Ectodermal cell (in vitro differentiated cells): ENCODE data around the gene GLP1R.

ENCODE experiments used
- H3K27ac ChIP-seq: 2 replicates; pipeline ENCODE4 v1.7.0; 2013; ENCODE audit warnings: mild to moderate bottlenecking, low read depth, low read length; ENCODE audit not compliant: insufficient read depth, poor library complexity, severe bottlenecking
- H3K27me3 ChIP-seq: 2 replicates; pipeline ENCODE4 v1.7.0; 2013; ENCODE audit warnings: mild to moderate bottlenecking, low read length; ENCODE audit not compliant: insufficient read depth, control insufficient read depth, poor library complexity, severe bottlenecking
- H3K36me3 ChIP-seq: one replicate; pipeline ENCODE4 v1.7.0; 2013; ENCODE audit warnings: low read length; ENCODE audit not compliant: control insufficient read depth, insufficient read depth
- H3K4me1 ChIP-seq: one replicate; pipeline ENCODE4 v1.7.0; 2013; ENCODE audit warnings: low read length; ENCODE audit not compliant: control insufficient read depth, insufficient read depth
- H3K4me3 ChIP-seq: 2 replicates; pipeline ENCODE4 v1.7.0; 2013; ENCODE audit warnings: low read depth, low read length, control low read depth; ENCODE audit not compliant: insufficient read depth
- H3K9me3 ChIP-seq: 2 replicates; pipeline ENCODE4 v1.7.0; 2013; ENCODE audit warnings: mild to moderate bottlenecking, low read length, moderate library complexity; ENCODE audit not compliant: control insufficient read depth
- WGBS, 2 experiments: methylation state at CpG; one replicate each; pipeline ENCODE4 v1.1.7; 2013; ENCODE audit warnings: missing lambda C conversion rate in 2 of 2; 5-methylcytosine and 5-hydroxymethylcytosine counted together

Gene GLP1R

GRCh38 chr6:39041072-39041471 is 7.5 kb upstream of the GLP1R start:
- Histone ChIP-seq H3K4me1 (no peaks in the 10 kb centered on the region), H3K9me3 (no peaks in the 10 kb centered on the region), H3K27me3 (peaks cover 4% of the 10 kb centered on the region), H3K4me3 (no peak overlapping the region), H3K36me3 (no peaks in the 10 kb centered on the region), H3K27ac (no peak overlapping the region)
- 89 to 100% methylated on average over 1 to 2 of the region's 2 CpGs for WGBS, 2 experiments

DNA sequence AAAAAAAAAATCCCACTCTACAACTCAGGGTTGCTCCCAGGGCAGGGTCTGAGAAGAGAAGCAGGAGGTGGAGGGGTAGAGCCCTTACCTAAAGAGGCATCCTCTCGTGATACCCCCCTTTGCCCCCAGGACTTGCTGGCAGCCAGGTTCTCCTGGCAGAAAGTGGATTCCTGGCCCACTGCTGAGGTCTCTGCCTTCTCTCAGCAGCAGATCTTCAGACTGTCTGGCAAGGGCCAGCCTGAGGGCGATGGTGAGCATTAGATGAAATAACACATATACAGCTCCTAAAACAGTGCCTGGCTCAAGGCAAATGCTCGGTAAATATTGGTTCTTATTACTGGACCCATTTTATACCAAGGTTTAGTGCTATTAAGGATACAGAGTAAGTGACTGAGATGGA is 4.8 kb upstream of the GLP1R start:
- H3K27ac ChIP-seq: no peak overlapping the region

GRCh38 chr6:39044181-39044580 is 4.4 kb upstream of the GLP1R start:
- H3K27ac ChIP-seq: no peak overlapping the region
- peaks cover 34% of the 10 kb centered on the region for H3K27me3 ChIP-seq
- no peaks in the 10 kb centered on the region for H3K9me3 ChIP-seq
- no peaks in the 10 kb centered on the region for H3K36me3 ChIP-seq
- H3K4me3 ChIP-seq: no peak overlapping the region
- H3K4me1 ChIP-seq: peaks cover 6% of the 10 kb centered on the region
- 88 to 93% methylated on average over 4 of the region's 4 CpGs for WGBS, 2 experiments

More for the DNA sequence above, 4.8 kb upstream of the GLP1R start:
- H3K9me3 ChIP-seq: no peaks in the 10 kb centered on the region
- no peak overlapping the region for H3K4me3 ChIP-seq
- WGBS, 2 experiments: 87 to 92% methylated on average over 3 of the region's 3 CpGs
- peaks cover 30% of the 10 kb centered on the region for H3K27me3 ChIP-seq
- peaks cover 2% of the 10 kb centered on the region for H3K4me1 ChIP-seq
- no peaks in the 10 kb centered on the region for H3K36me3 ChIP-seq

- 85 to 88% methylated on average over 5 to 6 of the region's 6 CpGs for WGBS, 2 experiments
- H3K4me3 ChIP-seq: peak overlapping the region; percentile 49
- peaks cover 50% of the 10 kb centered on the region for H3K27me3 ChIP-seq
These were observed 900 bp upstream of the GLP1R start for GRCh38 chr6:39047434-39048327.

DNA sequence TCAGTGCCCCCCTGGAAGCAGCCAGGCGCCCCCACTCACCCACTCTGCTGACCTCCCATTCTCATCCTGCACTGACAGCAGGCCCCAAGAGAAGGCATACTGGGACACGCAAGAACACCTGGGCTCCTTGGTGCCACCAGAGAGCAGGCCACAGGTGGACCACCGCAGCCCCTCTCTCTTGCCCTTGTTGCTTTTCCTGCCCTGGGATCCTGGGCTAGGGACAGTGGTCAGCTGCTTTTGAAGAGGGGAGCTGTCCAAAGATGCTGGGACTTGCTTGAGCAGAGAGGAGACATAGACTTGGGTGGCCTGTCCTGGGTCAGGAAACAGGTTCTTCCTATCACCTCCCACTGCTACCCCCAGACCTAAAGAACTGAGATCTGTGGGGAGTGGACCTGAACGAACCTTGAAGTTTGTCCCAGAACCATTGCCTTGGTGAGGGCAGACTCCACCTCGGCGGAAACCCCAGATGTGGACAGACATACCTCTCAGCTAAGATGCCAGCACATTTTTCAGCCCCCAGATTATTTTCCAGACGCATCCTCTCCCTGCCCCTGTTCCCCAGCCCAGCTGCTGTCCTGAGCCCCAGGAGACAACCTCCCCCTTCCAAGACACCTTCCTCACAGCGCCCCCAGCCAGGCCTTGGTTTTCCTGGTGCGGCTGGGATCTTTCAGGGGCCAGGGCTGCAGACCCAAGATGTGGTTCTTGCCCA is 1.1 kb downstream of the GLP1R start:
- H3K36me3 ChIP-seq: no peaks in the 10 kb centered on the region
- 79 to 85% methylated on average over 9 of the region's 9 CpGs for WGBS, 2 experiments
- peaks cover 50% of the 10 kb centered on the region for H3K27me3 ChIP-seq
- no peak overlapping the region for H3K4me3 ChIP-seq
- H3K9me3 ChIP-seq: no peaks in the 10 kb centered on the region
- no peak overlapping the region for H3K27ac ChIP-seq
- H3K4me1 ChIP-seq: peaks cover 7% of the 10 kb centered on the region

More at GRCh38 chr6:39047434-39048327, 900 bp upstream of the GLP1R start:
- H3K4me1 ChIP-seq: peaks cover 7% of the 10 kb centered on the region
- no peaks in the 10 kb centered on the region for H3K9me3 ChIP-seq
- no peaks in the 10 kb centered on the region for H3K36me3 ChIP-seq
- H3K27ac ChIP-seq: no peak overlapping the region

DNA sequence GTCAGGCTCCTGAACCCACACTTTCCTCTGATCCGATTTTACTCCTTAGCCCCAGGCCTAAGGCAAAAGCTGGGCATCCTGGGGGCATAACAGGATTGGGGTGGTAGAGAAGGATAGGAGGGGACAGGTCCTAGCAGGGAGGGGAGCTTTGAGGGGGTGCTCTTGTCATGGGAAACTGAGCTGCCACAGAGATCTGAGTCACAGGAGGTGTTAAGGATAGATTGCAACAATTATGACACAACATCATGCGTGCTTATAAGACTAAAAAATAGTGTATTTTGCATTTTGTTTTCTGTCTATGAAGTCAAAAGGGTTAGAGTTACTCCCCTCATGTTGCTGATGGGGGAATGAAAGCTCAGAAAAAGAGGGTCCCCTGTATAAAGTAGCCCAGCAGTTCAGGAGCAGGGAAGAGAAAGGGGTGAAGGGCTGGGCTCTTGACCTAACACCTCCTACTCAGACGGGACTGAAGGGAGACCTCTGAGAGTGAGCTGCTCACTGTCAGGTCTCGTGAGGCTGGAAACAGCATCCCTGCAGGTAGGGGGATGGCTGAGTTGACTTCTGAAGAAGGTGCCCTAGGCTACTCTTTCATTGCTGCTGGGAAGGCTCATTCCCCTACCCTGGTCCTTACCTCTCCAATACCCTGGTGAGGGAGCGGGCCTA is 2.0 kb downstream of the GLP1R start:
- Histone ChIP-seq H3K27ac (no peak overlapping the region), H3K4me1 (peaks cover 7% of the 10 kb centered on the region), H3K4me3 (no peak overlapping the region), H3K9me3 (no peaks in the 10 kb centered on the region), H3K36me3 (no peaks in the 10 kb centered on the region), H3K27me3 (peaks cover 50% of the 10 kb centered on the region)
- 84 to 86% methylated on average over 5 of the region's 5 CpGs for WGBS, 2 experiments

DNA sequence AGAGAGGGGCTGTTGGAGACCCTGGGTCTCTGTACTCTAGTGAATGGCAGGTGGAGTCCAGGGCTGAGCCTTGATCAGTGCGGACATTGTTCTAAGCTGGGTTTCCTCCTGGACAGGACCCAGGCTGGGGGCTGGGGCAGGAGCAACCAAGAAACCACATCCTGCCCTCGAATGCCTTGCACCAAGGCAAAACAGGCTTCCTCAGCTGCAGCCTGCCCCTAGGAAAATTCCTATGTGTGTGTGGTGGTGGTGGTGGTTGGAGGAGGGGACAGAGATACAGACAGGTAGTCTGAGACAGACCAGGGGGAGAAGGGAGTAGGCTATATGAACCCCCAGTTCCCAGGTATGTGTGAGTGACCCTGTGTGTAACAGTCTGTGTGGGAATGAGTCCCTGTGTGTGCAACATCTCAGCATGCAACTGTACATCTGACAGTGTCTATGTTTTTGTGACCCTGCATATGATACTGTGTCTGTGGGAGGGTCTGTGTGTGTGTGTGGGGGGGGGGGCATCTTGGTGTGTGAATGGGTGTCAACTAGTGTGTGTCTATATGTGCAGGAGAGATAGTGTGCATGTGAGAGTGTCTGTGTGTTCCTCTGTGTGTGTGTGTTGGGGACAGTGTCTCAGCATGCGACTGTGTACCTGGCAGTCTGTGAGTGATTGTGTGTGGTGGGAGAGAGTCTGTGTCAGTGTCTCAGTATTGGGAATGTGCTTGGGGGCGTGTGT is 3.0 kb downstream of the GLP1R start:
- H3K36me3 ChIP-seq: no peaks in the 10 kb centered on the region
- WGBS, 2 experiments: 89 to 91% methylated on average over 4 of the region's 4 CpGs
- peaks cover 7% of the 10 kb centered on the region for H3K4me1 ChIP-seq
- H3K27me3 ChIP-seq: peaks cover 47% of the 10 kb centered on the region
- no peak overlapping the region for H3K4me3 ChIP-seq
- no peaks in the 10 kb centered on the region for H3K9me3 ChIP-seq
- no peak overlapping the region for H3K27ac ChIP-seq

- no peak overlapping the region for H3K4me3 ChIP-seq
- no peaks in the 10 kb centered on the region for H3K9me3 ChIP-seq
- peaks cover 7% of the 10 kb centered on the region for H3K4me1 ChIP-seq
- peaks cover 31% of the 10 kb centered on the region for H3K27me3 ChIP-seq
- H3K36me3 ChIP-seq: no peaks in the 10 kb centered on the region
- no peak overlapping the region for H3K27ac ChIP-seq
- WGBS, 2 experiments: 93% methylated on average over 4 of the region's 4 CpGs
These were observed 4.5 kb downstream of the GLP1R start for GRCh38 chr6:39053016-39053624.

DNA sequence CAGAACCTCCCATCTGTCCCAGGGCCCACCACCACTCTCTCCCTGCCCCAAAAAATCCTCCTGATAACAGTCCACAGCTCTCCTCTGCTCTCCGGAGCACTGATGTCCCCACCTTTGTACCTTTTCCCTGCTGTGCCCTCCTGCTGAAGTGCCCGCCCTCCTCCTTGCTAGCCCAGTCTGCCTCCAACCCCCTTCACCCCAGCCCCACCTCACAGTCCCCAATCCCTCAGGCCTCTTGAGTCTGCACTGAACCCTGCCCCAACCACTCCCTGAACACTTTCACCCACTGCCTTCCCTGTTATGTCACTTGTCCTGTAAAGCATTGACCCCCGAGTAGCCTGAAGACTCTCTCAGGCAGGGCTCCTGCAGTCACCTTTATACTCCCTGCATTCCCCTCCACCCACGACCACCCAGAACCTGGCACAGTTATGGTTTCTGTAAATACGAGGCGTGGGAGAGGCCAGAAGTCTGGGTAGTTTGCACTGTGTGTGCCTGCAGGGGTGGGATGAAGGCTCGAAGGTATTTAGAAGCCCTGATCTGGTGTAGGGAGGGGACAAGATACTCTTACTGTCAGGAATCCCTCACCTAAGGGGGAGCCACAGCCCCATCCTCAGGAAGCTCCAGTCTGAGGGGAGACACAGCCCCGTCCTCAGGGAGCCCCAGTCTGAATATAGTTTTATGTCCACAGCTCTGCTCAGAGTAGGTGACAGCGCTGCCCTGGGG is 5.4 kb downstream of the GLP1R start:
- Histone ChIP-seq H3K27ac (no peak overlapping the region), H3K36me3 (no peaks in the 10 kb centered on the region), H3K4me1 (peaks cover 2% of the 10 kb centered on the region), H3K27me3 (peaks cover 22% of the 10 kb centered on the region), H3K4me3 (no peak overlapping the region), H3K9me3 (no peaks in the 10 kb centered on the region)
- 69 to 79% methylated on average over 9 of the region's 9 CpGs for WGBS, 2 experiments
